ENCODE results near the gene ZMYM2. TPM values are rescaled to one million over a fixed set of nuclear protein-coding genes. Genes with fewer than 3 reads are reported as not detected.

The ZMYM2 gene
- total and polyA plus RNA-seq, 5 experiments from 2014 or later: 8.4 to 133 (median 13.7) TPM

GRCh38 chr13:20131057-20131832 lies 172.7 kb downstream of the ZMYM2 start:
- Mint-ChIP-seq H3K27me3 (peaks cover 0 to 26% (median 12%) of the 10 kb centered on the region in 5 donors), H3K4me3 (no peak overlapping the region), H3K9me3 (no peaks in the 10 kb centered on the region), H3K4me1 (peaks cover 0 to 5% (median 2%) of the 10 kb centered on the region in 4 donors), H3K36me3 (no peaks in the 10 kb centered on the region), H3K27ac (no peak overlapping the region)
- ATAC-seq: no peak
- POLR2A ChIA-PET: no interaction called here
- no peak for DNase-seq

- H3K4me1 Mint-ChIP-seq: peaks cover 0 to 11% (median 4%) of the 10 kb centered on the region in 4 donors
Measured at GRCh38 chr13:20132052-20132634, 173.6 kb downstream of the ZMYM2 start.

GRCh38 chr13:20134732-20135131 lies 176.2 kb downstream of the ZMYM2 start:
- no peak for DNase-seq
- no peak for ATAC-seq
- POLR2A ChIA-PET: no interaction called here

More at GRCh38 chr13:20132052-20132634, 173.6 kb downstream of the ZMYM2 start:
- H3K27me3 Mint-ChIP-seq: peaks cover 0 to 31% (median 12%) of the 10 kb centered on the region in 5 donors
- no peak overlapping the region for H3K4me3 Mint-ChIP-seq
- peak overlapping the region in 1 of 10 donors; percentile 24 for H3K27ac Mint-ChIP-seq
- POLR2A ChIA-PET: no interaction called here
- ATAC-seq (no peak), DNase-seq (no peak)
- H3K9me3 Mint-ChIP-seq: no peaks in the 10 kb centered on the region
- H3K36me3 Mint-ChIP-seq: no peaks in the 10 kb centered on the region

GRCh38 chr13:20136781-20137703 lies 178.5 kb downstream of the ZMYM2 start:
- ATAC-seq (peak; percentile 78 to 86), DNase-seq (peak in 6 of 10 donors; percentile 20 to 66 (median 34))
- Mint-ChIP-seq H3K9me3 (no peaks in the 10 kb centered on the region), H3K4me1 (peaks cover 0 to 12% (median 6%) of the 10 kb centered on the region in 4 donors), H3K36me3 (peaks cover 0 to 4% (median 0%) of the 10 kb centered on the region in 3 donors), H3K27me3 (peaks cover 14 to 62% (median 21%) of the 10 kb centered on the region in 5 donors), H3K27ac (no peak overlapping the region), H3K4me3 (peak overlapping the region in 9 of 10 donors; percentile 11 to 50 (median 41))
- POLR2A ChIA-PET: interaction anchor here (0.6 to 0.9 kb wide), 2 partner anchors 9 to 24 kb away, joined by 4 to 7 read pairs; no protein-coding TSS in a partner anchor

More at GRCh38 chr13:20134732-20135131, 176.2 kb downstream of the ZMYM2 start:
- Mint-ChIP-seq H3K27me3 (peaks cover 0 to 43% (median 11%) of the 10 kb centered on the region in 5 donors), H3K4me3 (no peak overlapping the region), H3K36me3 (no peaks in the 10 kb centered on the region), H3K27ac (no peak overlapping the region), H3K4me1 (peaks cover 0 to 9% (median 2%) of the 10 kb centered on the region in 4 donors), H3K9me3 (no peaks in the 10 kb centered on the region)

- Mint-ChIP-seq H3K4me1 (peaks cover 0 to 16% (median 7%) of the 10 kb centered on the region in 4 donors), H3K27me3 (peaks cover 16 to 59% (median 20%) of the 10 kb centered on the region in 5 donors), H3K27ac (no peak overlapping the region), H3K4me3 (peak overlapping the region in 1 of 10 donors; percentile 1), H3K9me3 (peaks cover 0 to 1% (median 0%) of the 10 kb centered on the region in 9 donors), H3K36me3 (peaks cover 0 to 4% (median 1%) of the 10 kb centered on the region in 3 donors)
- ATAC-seq: no peak
- no peak for DNase-seq
- POLR2A ChIA-PET: no interaction called here
Measured at GRCh38 chr13:20137875-20138274, 179.3 kb downstream of the ZMYM2 start.

GRCh38 chr13:20140487-20140886 lies 182.0 kb downstream of the ZMYM2 start:
- no peak overlapping the region for H3K4me3 Mint-ChIP-seq
- peaks cover 0 to 5% (median 4%) of the 10 kb centered on the region in 3 donors for H3K36me3 Mint-ChIP-seq
- H3K27ac Mint-ChIP-seq: no peak overlapping the region
- DNase-seq: no peak
- peaks cover 0 to 18% (median 8%) of the 10 kb centered on the region in 4 donors for H3K4me1 Mint-ChIP-seq
- no peak for ATAC-seq
- peaks cover 15 to 58% (median 34%) of the 10 kb centered on the region in 5 donors for H3K27me3 Mint-ChIP-seq
- peaks cover 0 to 3% (median 0%) of the 10 kb centered on the region in 9 donors for H3K9me3 Mint-ChIP-seq
- POLR2A ChIA-PET: no interaction called here

Other genes with a start within 250 kb of the ZMYM2 start
- 10 to 100 TPM; 97.9 to 99.4 TPM for gene PSPC1, start 175.8 kb upstream of the ZMYM2 start, total RNA-seq
- 10 to 100 TPM; 23.4 to 34.1 (median 26.7) TPM for gene PSPC1, start 175.8 kb upstream of the ZMYM2 start, polyA plus RNA-seq
- gene ZMYM5, start 95.1 kb upstream of the ZMYM2 start, total RNA-seq: 10 to 100 TPM; 28.0 to 33.7 TPM
- 10 to 100 TPM; 20.7 to 27.5 (median 23.8) TPM for gene ZMYM5, start 95.1 kb upstream of the ZMYM2 start, polyA plus RNA-seq
- gene GJA3, start 202.3 kb downstream of the ZMYM2 start, total RNA-seq: 1 to 10 TPM; 1.6 to 1.7 TPM
- under 1 TPM; 0.19 to 0.54 (median 0.47) TPM for gene GJA3, start 202.3 kb downstream of the ZMYM2 start, polyA plus RNA-seq
- gene GJB2, start 234.2 kb downstream of the ZMYM2 start, total RNA-seq: not detected
- not detected for gene GJB2, start 234.2 kb downstream of the ZMYM2 start, polyA plus RNA-seq

Measured in naive thymus-derived CD8-positive, alpha-beta T cell (primary cell).